Measurements from ENCODE around the gene DPH6.

GRCh38 chr15:35484231-35484945, 61.6 kb downstream of the DPH6 start:
- TF ChIP-seq, protein P1, sequence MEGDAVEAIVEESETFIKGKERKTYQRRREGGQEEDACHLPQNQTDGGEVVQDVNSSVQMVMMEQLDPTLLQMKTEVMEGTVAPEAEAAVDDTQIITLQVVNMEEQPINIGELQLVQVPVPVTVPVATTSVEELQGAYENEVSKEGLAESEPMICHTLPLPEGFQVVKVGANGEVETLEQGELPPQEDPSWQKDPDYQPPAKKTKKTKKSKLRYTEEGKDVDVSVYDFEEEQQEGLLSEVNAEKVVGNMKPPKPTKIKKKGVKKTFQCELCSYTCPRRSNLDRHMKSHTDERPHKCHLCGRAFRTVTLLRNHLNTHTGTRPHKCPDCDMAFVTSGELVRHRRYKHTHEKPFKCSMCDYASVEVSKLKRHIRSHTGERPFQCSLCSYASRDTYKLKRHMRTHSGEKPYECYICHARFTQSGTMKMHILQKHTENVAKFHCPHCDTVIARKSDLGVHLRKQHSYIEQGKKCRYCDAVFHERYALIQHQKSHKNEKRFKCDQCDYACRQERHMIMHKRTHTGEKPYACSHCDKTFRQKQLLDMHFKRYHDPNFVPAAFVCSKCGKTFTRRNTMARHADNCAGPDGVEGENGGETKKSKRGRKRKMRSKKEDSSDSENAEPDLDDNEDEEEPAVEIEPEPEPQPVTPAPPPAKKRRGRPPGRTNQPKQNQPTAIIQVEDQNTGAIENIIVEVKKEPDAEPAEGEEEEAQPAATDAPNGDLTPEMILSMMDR (IDR thresholded peaks at IDR 0.05; ENCODE audit: poor library complexity) = no peak
- TF ChIP-seq EZH2 (IDR thresholded peaks at IDR 0.05; ENCODE audit: borderline replicate concordance) (no peak), EZH2phosphoT487 (IDR thresholded peaks at IDR 0.05; ENCODE audit: low read depth, severe bottlenecking, unreplicated experiment) (no peak)
